OCI-LY1 (cell line): Measurements from ENCODE around the gene RNPS1.

ENCODE experiments used
- EZH2 ChIP-seq: fragments of 200-600 bp; sonication (generic), shearing (Covaris generic); IDR thresholded peaks from 2 replicates; pipeline ENCODE4 v1.8.0; 2017; ENCODE audit warnings: borderline replicate concordance, mixed run types, mild to moderate bottlenecking, antibody characterized with exemption, low read length, moderate library complexity, mixed read lengths
- TF ChIP-seq, protein P1 (sequence below): fragments of 200-600 bp; sonication (generic), shearing (Covaris generic); IDR thresholded peaks from 2 replicates; pipeline ENCODE4 v1.5.1; 2017; ENCODE audit warnings: mild to moderate bottlenecking, antibody characterized with exemption, low read length, moderate library complexity, mixed read lengths

- TF ChIP-seq EZH2: no peak
- TF ChIP-seq, protein P1, sequence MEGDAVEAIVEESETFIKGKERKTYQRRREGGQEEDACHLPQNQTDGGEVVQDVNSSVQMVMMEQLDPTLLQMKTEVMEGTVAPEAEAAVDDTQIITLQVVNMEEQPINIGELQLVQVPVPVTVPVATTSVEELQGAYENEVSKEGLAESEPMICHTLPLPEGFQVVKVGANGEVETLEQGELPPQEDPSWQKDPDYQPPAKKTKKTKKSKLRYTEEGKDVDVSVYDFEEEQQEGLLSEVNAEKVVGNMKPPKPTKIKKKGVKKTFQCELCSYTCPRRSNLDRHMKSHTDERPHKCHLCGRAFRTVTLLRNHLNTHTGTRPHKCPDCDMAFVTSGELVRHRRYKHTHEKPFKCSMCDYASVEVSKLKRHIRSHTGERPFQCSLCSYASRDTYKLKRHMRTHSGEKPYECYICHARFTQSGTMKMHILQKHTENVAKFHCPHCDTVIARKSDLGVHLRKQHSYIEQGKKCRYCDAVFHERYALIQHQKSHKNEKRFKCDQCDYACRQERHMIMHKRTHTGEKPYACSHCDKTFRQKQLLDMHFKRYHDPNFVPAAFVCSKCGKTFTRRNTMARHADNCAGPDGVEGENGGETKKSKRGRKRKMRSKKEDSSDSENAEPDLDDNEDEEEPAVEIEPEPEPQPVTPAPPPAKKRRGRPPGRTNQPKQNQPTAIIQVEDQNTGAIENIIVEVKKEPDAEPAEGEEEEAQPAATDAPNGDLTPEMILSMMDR: no peak
Measured at GRCh38 chr16:2223942-2224486, 43.9 kb downstream of the RNPS1 start.
